Lower leg skin (tissue), 3 donors: Measurements from ENCODE around the gene ZCCHC2.

ENCODE experiments used
- POLR2A ChIP-seq, 2 donors: fragments of 450-650 bp; IDR thresholded peaks; one replicate each; pipeline ENCODE4 v1.6.1; 2016 to 2017; ENCODE audit warnings: antibody characterized with exemption in 2 of 2, mild to moderate bottlenecking in 1 of 2, moderate library complexity in 1 of 2
- TF ChIP-seq, protein P1 (sequence below), 3 donors: fragments of 450-650 bp; IDR thresholded peaks; one replicate each; pipeline ENCODE4 v1.5.1; 2016; ENCODE audit warnings: antibody characterized with exemption in 3 of 3, mild to moderate bottlenecking in 3 of 3, moderate library complexity in 2 of 3

GRCh38 chr18:62614494-62614893, 91.7 kb downstream of the ZCCHC2 start:
- TF ChIP-seq POLR2A (IDR thresholded peaks at IDR 0.05) = no peak
- TF ChIP-seq, protein P1, sequence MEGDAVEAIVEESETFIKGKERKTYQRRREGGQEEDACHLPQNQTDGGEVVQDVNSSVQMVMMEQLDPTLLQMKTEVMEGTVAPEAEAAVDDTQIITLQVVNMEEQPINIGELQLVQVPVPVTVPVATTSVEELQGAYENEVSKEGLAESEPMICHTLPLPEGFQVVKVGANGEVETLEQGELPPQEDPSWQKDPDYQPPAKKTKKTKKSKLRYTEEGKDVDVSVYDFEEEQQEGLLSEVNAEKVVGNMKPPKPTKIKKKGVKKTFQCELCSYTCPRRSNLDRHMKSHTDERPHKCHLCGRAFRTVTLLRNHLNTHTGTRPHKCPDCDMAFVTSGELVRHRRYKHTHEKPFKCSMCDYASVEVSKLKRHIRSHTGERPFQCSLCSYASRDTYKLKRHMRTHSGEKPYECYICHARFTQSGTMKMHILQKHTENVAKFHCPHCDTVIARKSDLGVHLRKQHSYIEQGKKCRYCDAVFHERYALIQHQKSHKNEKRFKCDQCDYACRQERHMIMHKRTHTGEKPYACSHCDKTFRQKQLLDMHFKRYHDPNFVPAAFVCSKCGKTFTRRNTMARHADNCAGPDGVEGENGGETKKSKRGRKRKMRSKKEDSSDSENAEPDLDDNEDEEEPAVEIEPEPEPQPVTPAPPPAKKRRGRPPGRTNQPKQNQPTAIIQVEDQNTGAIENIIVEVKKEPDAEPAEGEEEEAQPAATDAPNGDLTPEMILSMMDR (IDR thresholded peaks at IDR 0.05) = no peak
